Vagina (tissue), 2 donors: ENCODE measurements around the gene CD151. TPM values are rescaled to one million over a fixed set of nuclear protein-coding genes. Genes with fewer than 3 reads are reported as not detected.

Source experiments
- DNase-seq, 2 donors: peaks; one replicate each; pipeline ENCODE4 v3.0.0-alpha.2; 2017; ENCODE audit errors: extremely low spot score in 2 of 2
- H3K27ac ChIP-seq: fragments of 200-600 bp; sonication (generic); one replicate; pipeline ENCODE4 v1.5.1; 2019
- H3K27me3 ChIP-seq: fragments of 200-600 bp; sonication (generic); one replicate; pipeline ENCODE4 v1.5.1; 2019
- H3K36me3 ChIP-seq, 2 donors: fragments of 200-600 bp; sonication (generic); one replicate each; pipeline ENCODE4 v1.5.1; 2017 to 2019
- H3K4me1 ChIP-seq: fragments of 200-600 bp; sonication (generic); one replicate; pipeline ENCODE4 v1.5.1; 2019
- H3K4me3 ChIP-seq, 2 donors: fragments of 200-600 bp; sonication (generic); 1 replicate in 1 of 2; 2 replicates in 1 of 2; pipeline ENCODE4 v1.5.1; 2016 to 2019
- H3K9me3 ChIP-seq: fragments of 200-600 bp; sonication (generic); one replicate; pipeline ENCODE4 v1.5.1; 2019
- POLR2A ChIP-seq, 2 donors: fragments of 450-650 bp; IDR thresholded peaks; one replicate each; pipeline ENCODE4 v1.6.1; 2017; ENCODE audit warnings: antibody characterized with exemption in 2 of 2, mild to moderate bottlenecking in 2 of 2, moderate library complexity in 2 of 2
- POLR2AphosphoS5 ChIP-seq, 2 donors: sonication (generic); formaldehyde crosslinking; IDR thresholded peaks; one replicate each; pipeline ENCODE4 v1.9.0; 2017; ENCODE audit warnings: antibody characterized with exemption in 2 of 2, mild to moderate bottlenecking in 2 of 2, low read depth in 1 of 2; ENCODE audit not compliant: insufficient read depth in 1 of 2
- intact Hi-C: fragments of 100-400 bp; cut with DNase I; formaldehyde crosslinking; loops from one replicate; pipeline ENCODE4 v1.15.1; 2023
- total RNA-seq: library from RNA; depleted of rRNA; stranded (reverse); fragments of >200 nt; gene quantifications from one replicate; pipeline ENCODE4 v1.2.3, GENCODE V29; 2016
- TF ChIP-seq, protein P1 (sequence below), 3 experiments: fragments of 450-650 bp in 2 of 3; fragments of 200-600 bp in 1 of 3; sonication (generic) in 1 of 3; IDR thresholded peaks; one replicate each; pipeline ENCODE4 v1.5.1; 2017 to 2019; ENCODE audit warnings: antibody characterized with exemption in 3 of 3, mild to moderate bottlenecking in 2 of 3, moderate library complexity in 2 of 3

Gene CD151
- total RNA-seq, 1 donor from 2014 or later = 150 TPM

DNA sequence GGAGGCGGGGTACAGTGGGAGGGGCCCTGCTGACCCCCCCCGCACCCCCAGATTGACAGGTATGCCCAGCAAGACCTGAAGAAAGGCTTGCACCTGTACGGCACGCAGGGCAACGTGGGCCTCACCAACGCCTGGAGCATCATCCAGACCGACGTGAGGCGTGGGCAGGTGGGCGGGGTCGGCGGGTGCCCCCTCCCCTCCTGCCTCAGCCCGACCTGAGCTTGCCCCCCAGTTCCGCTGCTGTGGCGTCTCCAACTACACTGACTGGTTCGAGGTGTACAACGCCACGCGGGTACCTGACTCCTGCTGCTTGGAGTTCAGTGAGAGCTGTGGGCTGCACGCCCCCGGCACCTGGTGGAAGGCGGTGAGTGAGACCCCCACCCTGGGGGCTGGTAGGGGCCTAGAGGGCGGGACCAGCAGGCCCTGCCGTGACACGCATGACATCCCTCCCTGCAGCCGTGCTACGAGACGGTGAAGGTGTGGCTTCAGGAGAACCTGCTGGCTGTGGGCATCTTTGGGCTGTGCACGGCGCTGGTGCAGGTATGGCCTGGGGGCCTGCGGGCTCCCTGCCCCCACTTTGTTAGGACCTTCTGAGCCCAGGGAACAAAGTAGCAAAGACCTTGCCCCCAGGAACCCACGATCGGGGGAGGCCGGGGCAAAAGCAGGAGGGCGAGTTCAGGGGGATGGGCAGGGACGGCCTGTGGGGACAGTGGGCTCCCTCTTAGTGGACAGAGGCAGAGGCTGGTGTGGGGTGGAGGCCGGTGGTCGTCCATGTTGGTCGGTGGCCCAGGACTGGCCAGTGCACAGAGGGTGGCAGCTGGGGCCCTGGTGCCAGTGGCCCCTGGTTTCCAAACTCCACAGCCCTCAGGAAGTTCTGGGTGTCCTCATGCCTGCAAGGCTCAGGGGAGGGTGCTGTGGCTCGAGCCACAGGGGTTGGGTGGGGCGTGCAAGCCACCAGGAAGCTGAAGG, 33.0 kb downstream of the CD151 start:
- no peak for DNase-seq
- no peak overlapping the region for H3K4me3 ChIP-seq
- H3K27me3 ChIP-seq = no peaks in the 10 kb centered on the region
- TF ChIP-seq POLR2AphosphoS5 (IDR thresholded peaks at IDR 0.05; ENCODE audit: insufficient read depth in 1 of 2, low read depth in 1 of 2) (no peak), POLR2A (IDR thresholded peaks at IDR 0.05) (no peak)
- no peak overlapping the region for H3K27ac ChIP-seq
- peaks cover 0 to 12% of the 10 kb centered on the region in 2 donors for H3K36me3 ChIP-seq
- peaks cover 12% of the 10 kb centered on the region for H3K4me1 ChIP-seq
- intact Hi-C loops = no loop called here
- no peaks in the 10 kb centered on the region for H3K9me3 ChIP-seq

DNA sequence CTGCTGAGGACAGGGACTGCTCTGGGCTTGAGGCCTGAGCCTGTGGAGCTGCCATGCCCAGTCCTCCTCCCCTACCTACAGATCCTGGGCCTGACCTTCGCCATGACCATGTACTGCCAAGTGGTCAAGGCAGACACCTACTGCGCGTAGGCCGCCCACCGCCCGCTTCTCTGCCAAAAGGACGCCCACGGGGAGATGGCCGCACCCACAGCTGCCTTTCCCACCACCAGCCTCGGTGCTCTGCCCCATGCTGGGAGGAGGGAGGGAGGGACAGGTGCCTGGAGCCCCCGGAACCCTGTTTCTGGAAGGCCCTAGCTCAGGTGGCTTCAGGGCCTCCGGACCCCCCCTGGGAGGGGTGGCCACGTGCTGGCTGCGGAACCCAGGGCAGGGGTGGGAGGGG, 33.7 kb downstream of the CD151 start:
- no peak overlapping the region for H3K27ac ChIP-seq
- intact Hi-C loops = no loop called here
- H3K27me3 ChIP-seq = no peaks in the 10 kb centered on the region
- peaks cover 0 to 12% of the 10 kb centered on the region in 2 donors for H3K36me3 ChIP-seq
- H3K4me1 ChIP-seq = peaks cover 12% of the 10 kb centered on the region
- no peaks in the 10 kb centered on the region for H3K9me3 ChIP-seq
- no peak for DNase-seq
- TF ChIP-seq POLR2A (IDR thresholded peaks at IDR 0.05) = no peak
- TF ChIP-seq, protein P1, sequence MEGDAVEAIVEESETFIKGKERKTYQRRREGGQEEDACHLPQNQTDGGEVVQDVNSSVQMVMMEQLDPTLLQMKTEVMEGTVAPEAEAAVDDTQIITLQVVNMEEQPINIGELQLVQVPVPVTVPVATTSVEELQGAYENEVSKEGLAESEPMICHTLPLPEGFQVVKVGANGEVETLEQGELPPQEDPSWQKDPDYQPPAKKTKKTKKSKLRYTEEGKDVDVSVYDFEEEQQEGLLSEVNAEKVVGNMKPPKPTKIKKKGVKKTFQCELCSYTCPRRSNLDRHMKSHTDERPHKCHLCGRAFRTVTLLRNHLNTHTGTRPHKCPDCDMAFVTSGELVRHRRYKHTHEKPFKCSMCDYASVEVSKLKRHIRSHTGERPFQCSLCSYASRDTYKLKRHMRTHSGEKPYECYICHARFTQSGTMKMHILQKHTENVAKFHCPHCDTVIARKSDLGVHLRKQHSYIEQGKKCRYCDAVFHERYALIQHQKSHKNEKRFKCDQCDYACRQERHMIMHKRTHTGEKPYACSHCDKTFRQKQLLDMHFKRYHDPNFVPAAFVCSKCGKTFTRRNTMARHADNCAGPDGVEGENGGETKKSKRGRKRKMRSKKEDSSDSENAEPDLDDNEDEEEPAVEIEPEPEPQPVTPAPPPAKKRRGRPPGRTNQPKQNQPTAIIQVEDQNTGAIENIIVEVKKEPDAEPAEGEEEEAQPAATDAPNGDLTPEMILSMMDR (IDR thresholded peaks at IDR 0.05) = no peak
- no peak for TF ChIP-seq POLR2AphosphoS5 (IDR thresholded peaks at IDR 0.05; ENCODE audit: insufficient read depth in 1 of 2, low read depth in 1 of 2)
- H3K4me3 ChIP-seq = no peak overlapping the region

- no peak for TF ChIP-seq POLR2AphosphoS5 (IDR thresholded peaks at IDR 0.05; ENCODE audit: insufficient read depth in 1 of 2, low read depth in 1 of 2)
- TF ChIP-seq POLR2A (IDR thresholded peaks at IDR 0.05) = no peak
- TF ChIP-seq, protein P1 (IDR thresholded peaks at IDR 0.05) = no peak
- peaks cover 0 to 8% of the 10 kb centered on the region in 2 donors for H3K36me3 ChIP-seq
- intact Hi-C loops = no loop called here
Measured at GRCh38 chr11:867856-868358, 35.2 kb downstream of the CD151 start.

DNA sequence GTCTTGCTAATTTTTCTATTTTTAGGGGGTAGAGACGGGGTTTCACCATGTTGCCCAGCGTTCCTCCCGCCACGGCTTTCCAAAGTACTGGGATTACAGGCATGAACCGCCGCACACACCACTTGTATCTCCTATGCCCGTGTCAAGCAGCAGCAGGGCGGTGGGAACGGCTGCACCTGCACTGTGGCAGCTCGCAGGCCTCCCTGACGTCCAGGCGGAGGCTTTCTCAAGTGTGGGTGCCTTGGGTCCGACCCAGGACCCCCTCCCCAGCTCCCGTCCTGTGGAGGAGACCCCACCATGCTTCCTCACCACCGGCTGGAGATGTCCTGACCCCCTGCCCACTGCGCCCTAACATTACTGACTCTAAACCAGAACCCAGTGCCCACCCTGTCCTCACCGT, 35.6 kb downstream of the CD151 start:
- Histone ChIP-seq H3K9me3 (no peaks in the 10 kb centered on the region), H3K27me3 (no peaks in the 10 kb centered on the region), H3K4me3 (no peak overlapping the region), H3K4me1 (no peaks in the 10 kb centered on the region), H3K36me3 (peaks cover 0 to 5% of the 10 kb centered on the region in 2 donors), H3K27ac (no peak overlapping the region)
- TF ChIP-seq POLR2AphosphoS5 (IDR thresholded peaks at IDR 0.05; ENCODE audit: insufficient read depth in 1 of 2, low read depth in 1 of 2) = no peak
- TF ChIP-seq, protein P1 (IDR thresholded peaks at IDR 0.05) = no peak
- no peak for TF ChIP-seq POLR2A (IDR thresholded peaks at IDR 0.05)
- intact Hi-C loops = no loop called here
- DNase-seq = no peak

More at GRCh38 chr11:867856-868358, 35.2 kb downstream of the CD151 start:
- Histone ChIP-seq H3K27me3 (no peaks in the 10 kb centered on the region), H3K4me1 (no peaks in the 10 kb centered on the region), H3K4me3 (no peak overlapping the region), H3K27ac (no peak overlapping the region), H3K9me3 (no peaks in the 10 kb centered on the region)
- no peak for DNase-seq

GRCh38 chr11:868802-869201, 36.0 kb downstream of the CD151 start:
- no peak for DNase-seq
- intact Hi-C loops = no loop called here
- TF ChIP-seq, protein P1 (IDR thresholded peaks at IDR 0.05) = no peak
- no peak for TF ChIP-seq POLR2A (IDR thresholded peaks at IDR 0.05)

More at GRCh38 chr11:868802-869201, 36.0 kb downstream of the CD151 start:
- Histone ChIP-seq H3K27ac (no peak overlapping the region), H3K27me3 (no peaks in the 10 kb centered on the region), H3K4me1 (no peaks in the 10 kb centered on the region), H3K4me3 (no peak overlapping the region), H3K36me3 (peaks cover 0 to 5% of the 10 kb centered on the region in 2 donors), H3K9me3 (no peaks in the 10 kb centered on the region)
